Activated gamma-delta T cell treated with Interleukin-2 at 50 U/mL for 16 hours (primary cell): ENCODE data around the gene IL1A.

Experiments used
- DNase-seq: peaks from one replicate; pipeline ENCODE4 v3.0.0-alpha.2; 2020

Gene IL1A

DNA sequence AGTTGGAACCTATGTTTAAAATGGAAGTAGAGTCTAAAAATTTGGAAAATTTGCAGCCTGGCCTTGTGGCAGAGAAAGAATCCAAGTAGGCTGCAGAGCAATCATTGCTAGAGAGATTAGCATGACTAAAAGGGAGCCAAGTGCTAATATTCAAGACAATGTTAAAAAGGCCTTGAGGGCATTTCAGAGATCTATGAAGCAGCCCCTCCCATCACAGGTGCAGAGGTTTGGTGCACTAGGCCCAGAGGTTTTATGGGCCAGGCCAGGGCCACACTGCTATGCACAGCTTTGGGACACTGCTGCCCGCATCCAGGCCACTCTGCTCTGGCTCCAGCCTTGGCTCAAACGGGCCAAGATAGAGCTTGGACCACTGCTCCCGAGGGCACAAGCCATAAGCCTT, 6.7 kb upstream of the IL1A start:
- no peak for DNase-seq

- DNase-seq = no peak
Measured at GRCh38 chr2:112790305-112790704, 6.0 kb upstream of the IL1A start.

DNA sequence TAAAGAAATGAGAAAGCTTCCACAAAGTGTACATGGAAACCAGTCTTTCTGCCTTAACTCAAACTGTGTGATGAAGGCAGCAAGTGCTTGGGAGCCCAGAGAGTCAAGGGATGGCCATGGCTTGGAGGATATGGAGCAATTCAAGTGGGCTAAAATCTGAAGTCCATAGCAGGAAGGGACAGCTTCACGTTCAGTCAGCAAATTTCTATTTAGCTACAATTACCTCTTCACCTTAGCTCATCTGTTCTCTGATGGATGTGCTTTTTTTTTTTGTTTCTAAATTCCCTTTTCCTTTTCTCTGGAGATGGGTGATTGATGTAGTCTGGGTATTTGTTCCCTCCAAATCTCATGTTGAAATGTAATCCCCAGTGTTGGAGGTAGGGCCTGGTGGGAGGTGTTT, 4.9 kb upstream of the IL1A start:
- no peak for DNase-seq

DNA sequence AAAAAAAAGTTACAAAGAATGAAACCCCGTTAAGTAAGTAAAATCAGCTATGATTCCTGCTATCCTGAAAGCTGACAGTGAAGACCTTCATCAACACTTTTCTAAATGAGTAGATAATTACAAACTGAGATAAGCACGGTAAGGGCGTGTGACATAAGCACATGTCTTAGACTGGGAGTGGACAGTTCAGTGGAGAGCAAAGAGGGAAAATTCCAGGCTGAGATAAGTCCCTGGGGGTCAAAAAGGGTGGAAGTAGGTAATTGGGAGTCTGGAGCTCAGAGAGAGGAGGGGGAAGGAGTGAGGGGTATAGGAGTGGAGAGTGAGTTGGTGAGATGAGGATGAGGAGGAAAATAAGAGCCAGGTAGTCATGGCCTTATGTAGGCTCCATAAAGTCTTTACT, 4.4 kb upstream of the IL1A start:
- no peak for DNase-seq

- no peak for DNase-seq
Measured at GRCh38 chr2:112787729-112788393, 3.6 kb upstream of the IL1A start.

DNA sequence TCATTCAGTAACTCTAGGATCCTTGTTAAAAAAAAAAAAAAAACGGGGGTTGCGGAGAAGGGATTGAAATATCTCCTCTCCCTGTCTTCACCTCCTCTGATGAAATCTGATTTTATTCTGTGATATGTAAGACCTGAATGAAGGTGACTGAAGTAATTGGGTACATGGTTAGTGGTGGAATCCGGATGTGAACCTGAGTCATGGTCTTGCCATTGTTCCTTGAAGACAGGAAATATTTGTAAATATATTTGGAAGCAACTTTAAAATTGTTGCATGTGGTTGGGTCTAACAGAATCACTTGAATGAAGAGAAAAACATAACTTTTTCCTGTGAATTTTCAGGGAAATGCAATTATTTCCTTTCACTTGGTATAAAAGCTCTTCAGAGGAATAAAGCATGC, 3.0 kb upstream of the IL1A start:
- no peak for DNase-seq

- no peak for DNase-seq
Measured at GRCh38 chr2:112783187-112783714, 1.0 kb downstream of the IL1A start.

DNA sequence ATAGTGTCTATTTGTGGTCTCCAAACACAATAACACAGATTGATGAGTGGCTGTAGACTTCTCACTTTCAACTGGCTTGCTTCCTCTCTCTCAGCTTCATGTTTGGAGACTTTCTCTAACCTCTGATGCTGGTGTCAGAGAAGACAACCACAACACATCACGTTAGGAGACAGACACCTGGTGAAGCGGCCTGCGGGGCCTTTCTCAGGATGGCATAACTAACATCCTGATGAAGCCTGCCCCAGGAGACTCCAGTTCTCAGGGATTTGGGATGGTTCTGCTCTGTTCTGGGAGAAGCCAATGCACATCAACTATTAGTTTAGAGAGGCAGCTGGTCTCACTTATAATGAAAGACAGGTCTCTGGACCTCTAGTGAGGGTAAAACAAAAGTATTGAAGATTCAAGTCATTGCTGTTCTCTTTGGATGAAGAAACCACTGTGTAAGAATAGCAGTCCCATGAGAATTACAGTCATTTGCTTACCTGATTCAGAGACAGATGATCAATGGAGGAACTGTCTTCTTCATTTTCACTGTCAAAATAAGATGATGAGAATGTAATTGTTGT, 2.0 kb downstream of the IL1A start:
- DNase-seq = no peak

DNA sequence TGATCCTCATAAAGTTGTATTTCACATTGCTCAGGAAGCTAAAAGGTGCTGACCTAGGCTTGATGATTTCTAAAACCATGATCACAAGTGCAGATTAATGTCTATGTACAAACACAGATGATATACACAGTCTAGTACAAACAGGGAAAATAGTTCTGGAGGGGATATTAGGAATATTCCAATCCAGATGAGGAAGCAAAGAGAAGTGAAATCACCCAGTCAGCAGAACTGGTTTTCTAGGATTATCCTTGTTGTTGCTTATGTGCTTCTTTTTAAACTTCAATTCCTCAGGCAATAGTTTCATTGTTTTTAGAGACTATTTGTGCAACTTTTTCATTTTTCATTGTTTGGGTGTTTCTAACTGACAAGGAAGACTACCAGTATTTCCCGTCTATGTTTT, 4.7 kb downstream of the IL1A start:
- no peak for DNase-seq

- DNase-seq = no peak
Measured at GRCh38 chr2:112777036-112777435, 7.3 kb downstream of the IL1A start.

DNA sequence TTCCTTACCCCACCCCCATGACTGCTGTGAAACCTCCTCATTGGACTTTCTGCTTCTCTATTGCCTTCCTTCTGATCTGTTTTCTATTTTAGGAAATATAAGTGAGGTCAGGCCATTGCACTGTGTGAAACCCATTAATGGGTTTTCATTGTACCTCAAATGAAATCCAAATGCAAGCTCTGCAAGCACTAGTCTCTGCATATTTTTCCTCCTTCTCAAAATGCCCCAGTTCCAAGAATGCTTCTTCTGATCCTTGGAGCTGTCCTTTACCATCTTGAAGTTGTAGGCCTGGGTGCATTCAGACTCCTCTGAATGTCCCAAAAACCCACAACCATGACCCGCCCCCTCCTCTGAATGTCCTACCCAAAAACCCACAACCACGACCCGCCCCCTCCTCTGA, 8.2 kb downstream of the IL1A start:
- DNase-seq = no peak

DNA sequence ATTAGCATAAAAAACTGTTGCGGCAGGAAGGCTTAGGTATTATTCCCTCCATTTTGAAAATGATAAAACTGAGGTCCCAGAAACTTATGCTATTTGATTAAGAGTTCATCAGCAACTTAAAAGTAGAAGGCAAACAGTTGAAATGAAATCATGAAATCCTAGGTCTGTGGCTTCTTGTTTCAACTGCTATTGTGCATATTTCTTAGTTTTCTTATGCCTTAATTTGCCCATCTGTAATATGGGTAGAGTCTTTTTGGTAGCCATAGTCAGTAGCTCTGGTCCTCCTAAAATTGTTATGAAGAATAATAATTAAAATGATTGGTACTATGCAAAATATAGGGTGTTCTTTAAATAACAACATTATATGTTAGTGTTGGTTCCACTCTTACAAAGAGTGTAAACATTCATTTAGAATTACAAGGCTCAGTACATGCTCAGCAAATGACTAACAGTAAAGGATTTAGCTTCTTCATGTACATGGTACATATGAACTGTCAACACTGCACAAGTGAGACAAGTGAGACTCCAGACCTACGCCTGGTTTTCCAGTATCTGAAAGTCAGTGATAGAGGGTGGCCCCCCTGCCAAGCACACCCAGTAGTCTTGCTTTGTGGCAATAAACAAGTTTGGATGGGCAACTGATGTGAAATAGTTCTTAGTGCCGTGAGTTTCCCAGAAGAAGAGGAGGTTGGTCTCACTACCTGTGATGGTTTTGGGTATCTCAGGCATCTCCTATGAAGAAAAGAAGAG, 9.6 kb downstream of the IL1A start:
- DNase-seq = no peak

DNA sequence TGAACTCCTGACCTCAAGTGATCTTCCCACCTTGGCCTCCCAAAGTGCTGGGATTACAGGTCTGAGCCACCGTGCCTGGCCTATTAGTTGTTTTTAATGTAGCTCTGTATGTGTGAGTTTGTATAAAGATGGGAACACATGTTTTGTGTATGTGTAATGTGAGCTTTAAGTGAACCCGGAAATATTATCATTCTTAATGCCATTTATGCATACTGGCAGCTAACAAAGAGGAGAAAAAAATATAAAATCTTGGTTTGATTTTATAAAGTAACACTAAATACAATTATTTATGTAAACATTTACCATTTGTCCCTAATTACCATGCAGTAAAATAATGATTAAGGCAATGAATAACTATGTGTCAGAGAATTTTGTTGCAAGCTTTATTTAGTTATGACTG, 10.7 kb downstream of the IL1A start:
- no peak for DNase-seq

DNA sequence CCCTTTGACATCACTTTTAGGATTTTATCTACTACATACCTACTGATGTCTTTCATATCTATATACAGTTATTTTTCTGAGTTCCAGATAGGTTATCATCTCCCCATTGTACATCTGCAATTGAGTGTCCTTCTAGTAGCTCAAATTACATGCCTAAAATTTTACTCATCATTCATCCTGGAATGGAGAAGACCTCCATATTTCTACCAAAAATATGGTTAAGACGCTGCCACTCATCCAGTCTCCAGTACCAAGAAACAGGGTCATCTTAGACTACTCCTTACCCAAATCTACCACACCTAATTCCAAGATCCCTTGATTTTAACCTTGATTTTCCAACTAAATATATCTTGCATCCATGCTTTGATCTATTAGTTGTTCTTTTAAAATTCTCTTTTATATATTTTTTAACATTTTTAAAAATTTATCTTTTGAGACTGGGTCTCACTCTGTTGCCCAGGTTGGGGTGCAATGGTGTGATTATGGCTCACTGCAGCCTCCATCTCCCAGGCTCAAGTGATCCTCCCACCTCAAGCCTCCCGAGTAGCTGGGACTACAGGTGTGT, 11.3 kb downstream of the IL1A start:
- DNase-seq = no peak

GRCh38 chr2:112772322-112772721, 12.0 kb downstream of the IL1A start:
- no peak for DNase-seq

DNA sequence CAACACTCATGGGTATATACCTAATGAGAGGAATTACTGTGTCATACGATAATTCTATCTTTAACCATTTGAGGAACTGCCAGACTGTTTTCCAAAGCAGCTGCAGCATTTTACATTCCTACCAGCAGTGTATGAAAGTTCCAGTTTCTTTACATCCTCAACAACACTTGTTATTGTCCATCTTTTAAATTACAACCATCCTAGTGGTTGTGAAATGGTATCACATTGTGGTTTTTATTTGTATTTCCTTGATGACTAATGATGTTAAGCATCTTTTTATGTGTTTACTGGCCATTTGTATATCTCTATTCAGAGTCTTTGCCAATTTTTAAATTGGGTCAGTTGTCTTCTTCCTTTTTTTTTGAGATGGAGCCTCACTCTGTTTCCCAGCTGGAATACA, 15.9 kb downstream of the IL1A start:
- no peak for DNase-seq

GRCh38 chr2:112767693-112768330, 16.5 kb downstream of the IL1A start:
- no peak for DNase-seq

- no peak for DNase-seq
Measured at GRCh38 chr2:112765251-112765650, 19.0 kb downstream of the IL1A start.

GRCh38 chr2:112764071-112765044, 19.9 kb downstream of the IL1A start, which contains the start of gene CKAP2L:
CKAP2L (minus strand) TSS chr2:112764609; CDS start chr2:112764598, 11 bp downstream.
- peak; percentile 94 for DNase-seq

DNA sequence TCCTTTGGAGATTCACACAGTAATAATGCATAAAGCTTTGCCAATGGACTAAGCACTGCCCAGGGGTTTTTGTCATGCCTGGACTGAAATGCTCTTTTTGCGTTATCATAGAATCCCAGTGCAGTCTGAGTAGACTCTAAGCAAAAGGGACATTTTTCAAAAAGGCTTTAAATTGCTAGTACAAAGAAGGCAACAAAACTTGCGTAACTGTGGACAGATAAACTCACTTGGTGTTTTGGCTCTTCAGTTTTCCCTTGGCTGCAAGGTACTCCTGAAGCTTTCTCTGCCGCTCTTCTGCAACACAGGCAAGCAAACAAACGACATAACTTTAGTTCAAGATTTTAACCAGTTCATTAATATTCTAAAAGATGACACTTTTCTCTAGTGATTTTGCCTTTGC, 22.0 kb downstream of the IL1A start:
- no peak for DNase-seq

DNA sequence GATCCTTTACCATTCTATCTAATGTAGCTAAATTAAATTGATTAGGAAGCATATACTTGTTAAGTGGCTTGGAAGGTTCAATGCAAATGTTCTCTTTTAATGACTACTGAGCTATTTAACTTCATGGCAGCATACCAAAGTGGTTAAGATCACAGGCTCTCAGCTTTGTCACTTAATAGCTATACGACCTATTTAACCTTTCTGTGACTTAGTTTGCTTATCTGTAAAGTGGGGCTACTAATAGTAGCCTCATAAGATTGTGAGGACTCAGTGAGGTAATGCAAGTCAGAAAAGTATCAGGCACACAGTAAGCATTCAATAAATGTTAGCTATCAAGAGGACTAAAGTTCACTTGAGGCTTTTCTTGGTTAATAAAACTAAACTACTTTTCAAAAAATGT, 24.1 kb downstream of the IL1A start:
- DNase-seq = no peak

DNA sequence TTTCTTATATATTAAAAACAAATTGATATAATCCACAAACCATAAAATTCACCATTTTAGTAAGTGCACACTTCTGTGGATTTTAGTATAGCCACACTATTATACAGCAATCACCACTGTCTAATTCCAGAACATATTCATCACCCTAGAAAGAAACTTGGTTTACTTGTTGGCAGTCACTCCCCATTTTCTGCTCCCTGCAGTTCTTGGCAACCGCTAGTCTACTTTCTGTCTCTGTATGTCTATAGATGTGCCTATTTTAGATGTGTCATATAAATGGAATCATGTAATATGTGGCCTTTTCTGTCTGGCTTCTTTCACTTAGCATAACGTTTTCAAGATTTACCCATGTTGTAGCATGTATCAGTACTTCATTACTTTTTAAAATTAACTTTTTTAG, 25.6 kb downstream of the IL1A start:
- DNase-seq = no peak
